ENCODE measurements around the gene SMARCA4.
"Not testable (repeated sequence)": the region's sequence is repeated elsewhere in the genome, so short reads cannot be mapped to it uniquely, and the experiment has no call there.

The SMARCA4 gene

GRCh38 chr19:10928563-10929401 is 32.0 kb upstream of the SMARCA4 start, which contains the start of the genes TIMM29 and YIPF2:
TIMM29 (plus strand) TSS chr19:10928811; CDS start chr19:10928823, 12 bp downstream.
YIPF2 (minus strand) TSS chr19:10928639; CDS start chr19:10928410, 229 bp downstream.
- DNase-seq (ENCODE audit: low spot score) = peak; percentile 99

GRCh38 chr19:10929402-10929794 is 31.4 kb upstream of the SMARCA4 start:
- no peak for DNase-seq (ENCODE audit: low spot score)

GRCh38 chr19:10935371-10936059 is 25.3 kb upstream of the SMARCA4 start:
- no peak for DNase-seq (ENCODE audit: low spot score)

- DNase-seq (ENCODE audit: low spot score) = peak; percentile 72
Observed at GRCh38 chr19:10936661-10937084, 24.2 kb upstream of the SMARCA4 start.

GRCh38 chr19:10941649-10942048 is 19.2 kb upstream of the SMARCA4 start:
- DNase-seq (ENCODE audit: low spot score) = not testable (repeated sequence)

- not testable (repeated sequence) for DNase-seq (ENCODE audit: low spot score)
Observed at GRCh38 chr19:10943412-10943811, 17.4 kb upstream of the SMARCA4 start.

- no peak for DNase-seq (ENCODE audit: low spot score)
Observed at GRCh38 chr19:10945264-10945663, 15.6 kb upstream of the SMARCA4 start.

GRCh38 chr19:10946958-10947657 is 13.7 kb upstream of the SMARCA4 start:
- no peak for DNase-seq (ENCODE audit: low spot score)

- no peak for DNase-seq (ENCODE audit: low spot score)
Observed at GRCh38 chr19:10952809-10953208, 8.0 kb upstream of the SMARCA4 start.

GRCh38 chr19:10959277-10959968 is 1.4 kb upstream of the SMARCA4 start:
- DNase-seq (ENCODE audit: low spot score) = not testable (repeated sequence)

GRCh38 chr19:10961073-10961860 is 437 bp downstream of the SMARCA4 start:
- DNase-seq (ENCODE audit: low spot score) = peak; percentile 43

- DNase-seq (ENCODE audit: low spot score) = no peak
Observed at GRCh38 chr19:10962863-10963262, 2.0 kb downstream of the SMARCA4 start.

GRCh38 chr19:10963865-10964264 is 3.0 kb downstream of the SMARCA4 start:
- no peak for DNase-seq (ENCODE audit: low spot score)

GRCh38 chr19:10964903-10965302 is 4.1 kb downstream of the SMARCA4 start:
- no peak for DNase-seq (ENCODE audit: low spot score)

GRCh38 chr19:10965398-10965797 is 4.6 kb downstream of the SMARCA4 start:
- no peak for DNase-seq (ENCODE audit: low spot score)

- DNase-seq (ENCODE audit: low spot score) = no peak
Observed at GRCh38 chr19:10966809-10967208, 6.0 kb downstream of the SMARCA4 start.

- DNase-seq (ENCODE audit: low spot score) = no peak
Observed at GRCh38 chr19:10968527-10969135, 7.8 kb downstream of the SMARCA4 start.

- no peak for DNase-seq (ENCODE audit: low spot score)
Observed at GRCh38 chr19:10971107-10971726, 10.4 kb downstream of the SMARCA4 start.

GRCh38 chr19:10975374-10976130 is 14.7 kb downstream of the SMARCA4 start:
- DNase-seq (ENCODE audit: low spot score) = peak; percentile 67
